Ovary (tissue), 3 donors: ENCODE measurements around the gene ZNF565.

ENCODE experiments used
- EP300 ChIP-seq: sonication (generic); formaldehyde crosslinking; IDR thresholded peaks from one replicate; pipeline ENCODE4 v1.6.1; 2017; ENCODE audit warnings: antibody characterized with exemption
- POLR2A ChIP-seq: fragments of 450-650 bp; IDR thresholded peaks from one replicate; pipeline ENCODE4 v1.6.1; 2017; ENCODE audit warnings: antibody characterized with exemption, mild to moderate bottlenecking, moderate library complexity
- TF ChIP-seq, protein P1 (sequence below), 3 donors: fragments of 450-650 bp in 2 of 3; fragments of 200-600 bp in 1 of 3; IDR thresholded peaks; one replicate each; pipeline versions ENCODE4 v1.5.1 to v1.8.0; 2016 to 2022; ENCODE audit warnings: antibody characterized with exemption in 3 of 3, mild to moderate bottlenecking in 1 of 3
- donor health status: DM: no; HTN: no; CAD: no.

GRCh38 chr19:36136964-36137686 lies 77.3 kb downstream of the ZNF565 start:
- TF ChIP-seq EP300 (no peak), POLR2A (no peak)
- TF ChIP-seq, protein P1, sequence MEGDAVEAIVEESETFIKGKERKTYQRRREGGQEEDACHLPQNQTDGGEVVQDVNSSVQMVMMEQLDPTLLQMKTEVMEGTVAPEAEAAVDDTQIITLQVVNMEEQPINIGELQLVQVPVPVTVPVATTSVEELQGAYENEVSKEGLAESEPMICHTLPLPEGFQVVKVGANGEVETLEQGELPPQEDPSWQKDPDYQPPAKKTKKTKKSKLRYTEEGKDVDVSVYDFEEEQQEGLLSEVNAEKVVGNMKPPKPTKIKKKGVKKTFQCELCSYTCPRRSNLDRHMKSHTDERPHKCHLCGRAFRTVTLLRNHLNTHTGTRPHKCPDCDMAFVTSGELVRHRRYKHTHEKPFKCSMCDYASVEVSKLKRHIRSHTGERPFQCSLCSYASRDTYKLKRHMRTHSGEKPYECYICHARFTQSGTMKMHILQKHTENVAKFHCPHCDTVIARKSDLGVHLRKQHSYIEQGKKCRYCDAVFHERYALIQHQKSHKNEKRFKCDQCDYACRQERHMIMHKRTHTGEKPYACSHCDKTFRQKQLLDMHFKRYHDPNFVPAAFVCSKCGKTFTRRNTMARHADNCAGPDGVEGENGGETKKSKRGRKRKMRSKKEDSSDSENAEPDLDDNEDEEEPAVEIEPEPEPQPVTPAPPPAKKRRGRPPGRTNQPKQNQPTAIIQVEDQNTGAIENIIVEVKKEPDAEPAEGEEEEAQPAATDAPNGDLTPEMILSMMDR (IDR thresholded peaks at IDR 0.05), result no peak
